Islet of Langerhans (tissue), 1 donor: Measurements from ENCODE around the gene SFT2D3.

Experiments used
- FAIRE-seq: peaks from one replicate; lab custom pipeline; 2011; peaks lifted over from hg19 to GRCh38; lab: Jason Lieb, UNC

Gene SFT2D3

DNA sequence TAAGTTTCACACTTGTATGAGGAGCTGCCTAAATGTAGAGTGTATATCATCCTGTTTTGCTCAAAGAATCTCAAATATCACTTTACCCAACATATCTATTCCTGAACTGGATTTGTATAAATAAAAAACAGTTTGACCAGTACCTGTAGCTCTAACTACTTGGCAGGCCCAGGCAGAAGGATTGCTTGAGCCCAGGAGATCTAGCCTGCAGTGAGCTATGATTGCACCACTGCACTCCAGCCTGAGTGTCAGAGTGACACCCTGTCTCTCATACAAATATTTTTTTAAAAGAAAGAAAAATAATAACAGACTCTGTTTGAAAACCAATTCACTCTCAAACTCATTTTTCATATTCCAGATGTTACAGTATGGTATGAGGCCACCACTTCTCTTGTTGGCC, 18.2 kb upstream of the SFT2D3 start:
- no peak for FAIRE-seq

DNA sequence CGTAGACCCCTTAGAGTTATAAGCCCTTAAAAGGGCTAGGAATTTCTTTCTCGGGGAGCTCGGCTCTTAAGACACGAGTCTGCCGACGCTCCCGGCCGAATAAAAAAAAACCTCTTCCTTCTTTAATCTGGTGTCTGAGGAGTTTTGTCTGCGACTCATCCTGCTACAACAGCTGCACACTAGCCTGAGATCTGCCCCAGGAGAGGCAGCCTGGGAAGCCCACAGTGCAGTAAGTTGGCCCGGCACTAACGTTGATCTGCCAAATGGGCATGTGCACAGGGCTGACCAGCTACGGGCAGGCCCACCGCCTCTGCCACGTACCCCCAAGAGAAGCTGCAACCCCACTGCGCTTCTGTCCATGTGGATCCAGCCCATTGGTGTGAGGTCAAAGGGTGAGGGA, 17.5 kb upstream of the SFT2D3 start:
- no peak for FAIRE-seq

DNA sequence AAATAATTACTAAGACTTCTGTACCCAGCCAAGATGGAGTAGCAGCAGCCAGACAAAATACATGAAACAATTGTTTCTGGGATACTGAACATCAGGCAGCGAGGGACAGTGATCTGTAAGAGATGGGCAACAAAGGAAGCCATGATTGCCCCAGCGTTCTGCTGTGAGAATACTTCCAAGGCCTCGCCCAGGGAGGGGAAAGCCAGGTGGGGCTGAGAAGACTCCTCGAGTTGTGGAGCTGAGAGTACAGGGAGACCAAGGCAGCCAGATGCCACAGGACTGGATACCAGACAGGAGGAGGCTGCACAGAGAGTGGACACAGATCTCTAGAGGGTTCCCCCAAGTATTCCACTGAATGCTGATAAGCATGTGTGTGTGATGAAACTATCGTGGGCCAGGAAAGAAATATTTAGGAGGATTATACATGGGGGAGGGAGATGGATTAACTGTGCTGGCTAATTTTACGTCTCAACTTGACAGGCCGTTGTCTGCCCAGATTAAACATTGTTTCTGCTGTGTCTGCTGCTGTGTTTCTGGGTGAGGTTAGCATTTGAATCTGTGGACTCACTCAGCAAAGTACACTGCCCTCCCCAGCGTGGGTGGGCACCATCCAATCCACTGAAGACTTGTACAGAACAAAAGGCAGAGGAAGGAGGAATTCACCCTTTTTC, 15.8 kb upstream of the SFT2D3 start:
- FAIRE-seq, result no peak

DNA sequence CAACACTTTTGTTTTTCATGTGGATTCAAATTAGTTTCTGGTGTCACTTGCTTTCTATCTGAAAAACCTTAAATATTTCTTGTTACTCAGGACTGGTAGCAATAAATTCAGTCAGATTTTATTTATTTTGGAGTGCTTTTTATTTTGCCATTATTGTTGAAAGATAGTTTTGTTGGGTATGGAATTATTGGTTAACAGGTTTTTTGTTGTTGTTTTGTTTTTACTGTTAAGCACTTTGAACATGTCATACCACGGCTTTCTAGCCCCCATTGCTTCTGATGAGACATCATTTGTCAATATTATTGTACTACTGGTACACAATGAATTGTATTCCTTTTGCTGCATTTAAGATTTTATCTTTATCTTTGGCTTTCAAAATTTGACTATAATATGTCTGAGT, 12.9 kb upstream of the SFT2D3 start:
- no peak for FAIRE-seq

DNA sequence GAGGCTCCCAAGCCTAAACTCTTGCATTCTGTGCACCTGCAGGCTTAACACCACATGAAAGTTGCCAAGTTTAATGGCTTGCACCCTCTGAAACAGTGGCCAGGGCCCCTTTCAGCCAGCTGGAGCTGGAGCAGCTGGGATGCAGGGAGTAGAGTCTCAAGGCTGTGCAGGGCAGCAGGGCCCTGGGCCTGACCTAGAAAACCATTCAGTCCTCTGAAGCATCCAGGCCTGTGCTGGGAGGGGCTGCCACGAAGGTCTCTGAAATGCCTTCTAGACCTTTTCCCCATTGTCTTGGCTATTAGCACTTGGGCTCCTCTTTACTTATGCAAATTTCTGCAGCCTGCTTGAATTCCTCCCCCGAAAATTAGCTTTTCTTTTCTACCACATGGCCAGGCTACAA, 10.6 kb upstream of the SFT2D3 start:
- FAIRE-seq, result no peak

DNA sequence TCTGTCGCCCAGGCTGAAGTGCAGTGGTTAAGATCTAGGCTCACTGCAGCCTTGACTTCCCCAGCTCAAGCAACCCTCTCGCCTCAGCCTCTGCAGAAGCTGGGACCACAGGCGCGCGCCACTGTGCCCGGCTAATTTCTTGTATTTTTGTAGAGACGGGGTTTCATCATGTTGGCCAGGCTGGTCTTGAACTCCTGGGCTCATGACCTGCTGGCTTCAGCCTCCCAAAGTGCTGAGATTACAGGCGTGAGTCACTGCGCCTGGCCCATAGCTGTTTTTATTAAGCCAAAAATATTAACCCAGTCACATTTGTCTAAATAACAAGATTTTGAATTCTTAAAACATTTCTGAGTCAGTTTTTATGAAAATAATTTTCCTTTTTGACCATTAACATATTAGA, 6.3 kb upstream of the SFT2D3 start:
- FAIRE-seq, result no peak

DNA sequence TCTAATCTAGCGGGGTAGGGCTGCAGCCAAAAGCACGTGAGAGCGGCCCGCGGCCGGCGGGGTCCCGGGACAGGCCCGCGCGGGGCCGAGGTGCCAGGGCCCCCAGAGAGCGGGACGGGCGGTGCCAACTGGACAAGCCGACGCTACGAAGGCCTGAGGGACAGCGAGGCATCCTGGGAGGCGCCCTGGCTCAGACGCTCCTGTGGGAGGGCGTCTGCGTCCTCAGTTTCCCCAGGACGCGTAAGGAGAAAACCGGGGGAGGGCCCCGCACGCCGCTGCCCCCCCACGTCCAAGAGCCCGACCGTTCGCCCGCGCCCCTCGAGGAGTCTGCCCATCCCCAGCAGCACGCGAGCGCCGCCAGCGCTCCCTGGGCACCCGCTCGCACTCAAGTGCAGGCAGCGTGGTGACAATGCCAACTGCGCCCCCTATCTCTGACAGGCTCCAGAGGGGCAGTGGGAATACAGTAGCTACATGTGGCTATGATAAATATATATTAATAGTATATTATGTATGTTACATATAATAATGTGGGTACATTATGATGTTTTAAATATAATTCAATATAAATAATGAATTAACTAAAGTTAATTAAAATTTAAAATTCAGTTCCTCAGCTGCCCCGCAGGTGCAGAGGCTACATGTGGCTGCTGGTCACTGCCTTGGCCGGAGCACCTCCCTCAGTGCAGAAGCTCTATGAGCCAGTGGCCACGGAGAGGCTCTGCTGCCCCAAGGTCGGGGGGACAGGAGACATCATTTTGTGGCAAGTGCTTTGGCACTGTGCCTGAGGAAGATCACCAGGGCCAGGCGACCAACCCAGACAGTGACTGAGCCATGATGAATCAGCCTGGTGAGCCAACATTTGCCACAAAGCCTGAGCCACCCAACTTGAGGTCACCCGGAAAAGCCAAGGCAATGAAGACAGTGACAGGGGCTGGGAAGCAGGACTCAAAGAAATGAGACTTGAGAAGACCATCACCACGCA, 5.5 kb upstream of the SFT2D3 start:
- no peak for FAIRE-seq

DNA sequence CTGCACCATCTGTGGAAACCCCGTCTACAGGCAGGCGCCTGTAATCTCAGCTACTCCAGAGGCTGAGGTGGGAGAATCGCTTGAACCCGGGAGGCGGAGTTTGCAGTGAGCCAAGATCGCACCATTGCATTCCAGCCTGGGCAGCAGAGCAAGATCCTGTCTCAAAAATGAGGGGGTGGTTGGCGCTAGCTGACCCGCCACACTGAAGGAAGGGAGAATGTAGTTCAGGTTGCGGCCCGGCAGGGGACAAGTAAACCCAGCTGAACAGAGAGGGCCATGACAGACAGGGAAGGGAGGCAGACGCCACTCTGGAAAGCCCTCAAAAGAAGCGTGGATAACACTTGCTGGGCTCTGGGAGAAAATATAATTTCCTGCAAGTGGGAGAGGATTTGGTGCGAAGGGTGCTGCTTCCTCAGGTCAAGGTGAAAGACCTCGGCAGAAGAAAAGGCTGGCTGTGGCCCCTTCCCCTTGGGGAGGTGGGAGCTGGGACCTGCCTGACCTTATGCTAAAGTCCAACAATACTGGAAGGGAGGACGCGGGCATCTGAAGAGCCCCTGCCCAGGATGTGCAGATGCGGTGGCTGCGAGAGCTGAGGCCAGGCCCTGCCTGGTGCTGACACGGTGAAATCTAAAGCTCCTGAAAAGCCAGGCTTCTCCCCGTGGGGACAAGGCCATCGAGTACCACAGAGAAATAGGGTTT, 3.7 kb upstream of the SFT2D3 start:
- FAIRE-seq, result no peak

DNA sequence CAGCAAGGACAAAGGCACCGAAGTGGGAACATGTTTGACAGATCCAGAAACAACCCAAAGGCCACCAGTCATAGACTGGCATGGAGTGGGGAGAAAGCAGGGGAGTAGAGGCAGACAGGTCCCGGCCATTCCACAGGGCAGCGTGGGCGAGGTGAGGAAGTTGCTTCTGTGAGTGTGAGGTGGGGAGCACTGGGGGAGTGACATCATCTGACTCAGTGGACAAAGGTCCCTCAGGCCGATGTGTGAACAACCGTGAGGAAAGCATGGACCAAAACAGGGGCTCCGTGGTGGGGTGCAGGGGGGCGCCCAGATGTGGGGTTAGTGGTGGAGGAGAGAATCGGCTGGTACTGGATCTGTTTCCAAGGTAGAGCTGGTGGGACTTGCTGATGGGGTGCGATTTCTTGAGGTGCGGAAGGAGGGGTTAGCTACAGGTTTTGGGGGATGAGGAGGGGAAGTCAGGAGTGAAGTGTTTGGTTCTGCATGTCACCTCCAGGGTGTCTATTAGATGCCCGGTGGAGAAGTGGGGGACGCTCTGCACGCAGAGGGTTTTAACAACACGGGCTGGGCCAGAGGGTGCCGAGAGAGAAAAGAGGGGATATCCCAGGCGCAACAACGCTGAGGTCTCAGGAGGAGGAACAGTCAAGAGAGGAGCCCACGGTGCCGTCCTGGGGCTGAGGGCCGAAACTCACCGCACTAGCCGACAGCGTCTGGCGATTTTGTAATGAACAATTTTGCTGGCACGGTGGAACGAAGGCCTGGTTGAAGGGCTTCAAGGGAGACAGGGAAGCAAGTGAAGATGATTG, 2.5 kb upstream of the SFT2D3 start:
- no peak for FAIRE-seq

DNA sequence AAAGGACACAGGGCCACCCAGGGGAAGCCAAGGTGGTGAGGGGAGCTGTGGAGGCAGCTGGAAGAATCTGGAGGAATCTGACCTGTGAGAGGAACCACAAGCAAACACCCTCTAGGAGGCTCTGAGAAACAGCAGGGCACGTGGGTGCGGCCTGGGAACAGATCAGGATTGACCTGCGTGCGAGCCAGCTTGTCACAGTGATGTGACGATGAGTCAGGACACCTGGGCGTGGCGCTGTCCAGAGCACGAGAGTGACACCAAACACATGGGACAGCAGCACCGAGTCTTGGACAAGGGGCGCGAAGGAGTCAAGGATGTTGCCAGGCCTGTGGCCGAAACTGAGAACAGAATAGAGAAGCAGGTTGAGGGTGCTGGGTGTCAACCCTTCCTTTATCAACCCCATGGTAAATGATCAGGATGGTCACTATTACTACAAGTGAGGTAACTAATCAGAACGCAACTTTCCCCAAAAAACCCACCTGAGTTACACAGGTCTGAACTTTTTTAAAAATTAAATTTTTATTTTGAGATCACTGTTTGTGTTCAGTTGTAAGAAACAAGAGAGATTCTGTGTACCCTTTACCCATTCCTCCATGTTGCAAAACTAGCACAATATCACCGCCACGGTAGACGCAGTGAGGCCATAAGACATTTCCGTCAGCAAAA, 637 bp upstream of the SFT2D3 start:
- no peak for FAIRE-seq

DNA sequence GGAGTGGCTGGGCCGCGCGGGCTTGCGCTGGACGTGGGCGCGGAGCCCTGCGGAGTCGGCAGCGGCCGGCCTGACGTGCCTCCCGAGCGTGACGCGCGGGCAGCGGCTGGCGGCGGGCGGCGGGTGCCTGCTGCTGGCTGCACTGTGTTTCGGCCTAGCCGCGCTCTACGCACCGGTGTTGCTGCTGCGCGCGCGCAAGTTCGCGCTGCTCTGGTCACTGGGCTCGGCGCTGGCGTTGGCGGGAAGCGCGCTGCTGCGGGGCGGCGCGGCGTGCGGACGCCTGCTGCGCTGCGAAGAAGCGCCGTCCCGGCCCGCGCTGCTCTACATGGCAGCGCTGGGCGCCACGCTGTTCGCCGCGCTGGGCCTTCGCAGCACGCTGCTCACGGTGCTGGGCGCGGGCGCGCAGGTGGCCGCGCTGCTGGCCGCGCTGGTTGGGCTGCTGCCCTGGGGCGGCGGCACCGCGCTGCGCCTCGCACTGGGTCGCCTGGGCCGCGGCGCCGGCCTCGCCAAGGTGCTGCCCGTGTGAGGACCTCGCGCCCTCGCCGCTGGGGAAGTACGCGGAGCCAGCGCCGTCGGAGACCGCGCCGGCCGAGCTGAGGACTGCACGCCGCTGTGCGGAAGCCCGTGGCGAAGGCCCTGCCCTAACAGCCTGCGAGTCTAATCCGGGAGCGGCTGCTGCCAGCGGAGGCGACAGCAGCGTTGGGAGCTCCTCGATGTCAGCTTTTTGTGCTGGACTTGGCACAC, 526 bp downstream of the SFT2D3 start:
- no peak for FAIRE-seq

DNA sequence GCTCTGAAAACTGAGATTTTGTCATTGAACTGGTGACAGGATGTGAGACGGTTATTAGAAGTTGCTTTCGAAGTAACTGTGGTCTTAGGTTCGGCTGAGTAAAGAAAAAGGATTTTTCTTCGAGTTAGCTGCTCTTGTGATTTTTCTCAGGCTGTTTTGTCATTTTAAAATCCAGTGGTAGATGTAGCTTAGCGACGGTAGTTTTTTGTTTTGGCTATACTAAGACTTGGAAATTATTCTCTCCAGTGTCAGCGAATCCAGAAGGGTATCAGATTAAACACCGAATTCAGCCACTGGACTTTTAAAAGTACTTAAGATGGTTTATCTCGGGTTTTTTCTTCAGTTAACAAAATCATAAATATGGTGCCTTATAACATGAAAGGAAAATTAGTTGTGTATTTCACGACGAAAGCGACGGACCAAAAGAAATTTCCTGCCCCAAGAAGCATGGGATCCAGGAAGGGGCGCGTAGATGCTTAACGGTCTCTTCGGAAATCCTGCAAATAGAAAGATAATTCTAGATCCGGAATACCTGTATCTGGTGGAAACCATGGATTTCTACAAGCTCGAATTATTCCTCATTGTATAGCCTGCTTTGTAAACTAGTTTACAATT, 1.2 kb downstream of the SFT2D3 start:
- no peak for FAIRE-seq

DNA sequence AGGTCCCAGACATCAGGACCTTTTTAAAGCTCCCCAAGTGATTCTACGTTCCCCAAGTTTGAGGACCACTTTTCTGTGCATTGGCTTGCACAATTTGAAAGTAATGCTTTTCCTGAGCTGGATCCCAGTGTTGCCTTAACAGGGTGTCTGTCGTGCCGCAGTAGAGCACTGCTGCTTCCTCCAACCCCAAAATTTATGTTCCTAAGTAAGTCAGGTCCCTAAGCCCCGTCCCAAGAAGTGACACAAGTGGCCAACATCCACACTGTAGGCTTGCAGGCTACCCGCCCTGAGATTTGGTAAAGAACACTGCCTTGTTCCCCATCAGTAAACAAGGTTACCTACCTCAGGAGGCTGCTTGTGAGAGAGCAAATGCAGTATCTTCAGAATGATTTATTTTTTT, 2.0 kb downstream of the SFT2D3 start:
- FAIRE-seq, result no peak

DNA sequence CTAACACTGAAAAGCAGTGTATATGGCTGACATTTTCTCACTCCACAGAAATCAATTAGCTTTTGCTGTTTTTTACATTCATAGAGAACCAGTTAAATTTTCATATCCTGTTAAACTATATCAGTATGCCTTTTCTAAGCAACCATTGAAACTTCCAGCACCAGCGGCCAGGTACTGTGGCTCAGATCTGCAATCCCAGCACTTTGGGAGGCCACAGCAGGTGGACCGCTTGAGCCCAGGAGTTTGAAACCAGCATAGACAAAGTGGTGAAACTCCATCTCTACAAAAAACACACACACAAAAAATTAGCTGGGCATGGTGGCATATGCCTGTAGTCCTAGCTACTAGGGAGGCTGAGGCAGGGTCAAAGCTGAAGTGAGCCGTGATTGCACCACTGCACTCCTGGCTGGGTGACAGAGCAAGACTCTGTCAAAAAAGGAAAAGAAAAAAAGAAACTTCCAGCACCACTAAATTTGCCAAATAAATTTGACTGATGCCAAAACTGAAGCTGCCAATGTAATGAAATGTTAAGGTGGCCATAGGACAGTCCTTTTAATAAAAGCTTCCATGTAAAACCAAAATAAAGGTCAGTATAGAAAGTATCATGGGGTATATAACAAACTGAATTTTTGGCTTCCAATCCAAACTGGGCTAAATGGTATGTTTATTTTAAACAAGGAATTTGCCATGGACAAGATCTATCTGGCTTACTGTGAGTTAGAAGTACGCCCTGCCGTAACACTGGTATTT, 3.5 kb downstream of the SFT2D3 start:
- no peak for FAIRE-seq

DNA sequence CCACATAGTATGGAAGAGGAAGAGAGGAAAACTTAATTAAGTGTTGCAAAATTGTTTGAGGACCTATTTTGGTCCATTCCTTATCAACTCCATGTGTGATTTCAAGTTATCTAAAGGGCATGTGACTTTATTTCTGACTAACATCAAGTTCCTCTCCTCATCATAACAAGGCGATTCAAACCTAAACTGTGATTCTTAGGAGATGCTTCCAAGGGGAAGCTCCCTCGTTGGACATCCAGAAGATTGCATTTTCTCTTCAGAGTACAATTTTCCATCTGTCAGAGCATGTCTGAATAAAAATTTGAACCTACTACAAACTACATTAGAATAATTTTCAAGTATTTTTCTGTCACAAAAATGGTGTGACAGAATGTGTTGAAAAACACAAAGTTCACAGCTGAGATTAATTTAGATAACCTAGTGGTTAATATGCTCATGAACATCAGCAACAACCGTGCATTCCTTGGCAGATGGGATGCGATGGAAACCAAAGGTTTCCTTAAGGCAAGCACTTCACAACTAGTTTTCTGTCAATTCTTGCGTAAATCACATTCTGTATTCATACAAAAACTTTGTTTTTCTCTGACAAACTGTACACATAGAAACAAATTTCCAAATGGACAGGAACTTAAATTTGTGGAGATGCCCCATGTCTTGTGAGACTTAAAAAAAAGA, 4.2 kb downstream of the SFT2D3 start:
- FAIRE-seq, result no peak

DNA sequence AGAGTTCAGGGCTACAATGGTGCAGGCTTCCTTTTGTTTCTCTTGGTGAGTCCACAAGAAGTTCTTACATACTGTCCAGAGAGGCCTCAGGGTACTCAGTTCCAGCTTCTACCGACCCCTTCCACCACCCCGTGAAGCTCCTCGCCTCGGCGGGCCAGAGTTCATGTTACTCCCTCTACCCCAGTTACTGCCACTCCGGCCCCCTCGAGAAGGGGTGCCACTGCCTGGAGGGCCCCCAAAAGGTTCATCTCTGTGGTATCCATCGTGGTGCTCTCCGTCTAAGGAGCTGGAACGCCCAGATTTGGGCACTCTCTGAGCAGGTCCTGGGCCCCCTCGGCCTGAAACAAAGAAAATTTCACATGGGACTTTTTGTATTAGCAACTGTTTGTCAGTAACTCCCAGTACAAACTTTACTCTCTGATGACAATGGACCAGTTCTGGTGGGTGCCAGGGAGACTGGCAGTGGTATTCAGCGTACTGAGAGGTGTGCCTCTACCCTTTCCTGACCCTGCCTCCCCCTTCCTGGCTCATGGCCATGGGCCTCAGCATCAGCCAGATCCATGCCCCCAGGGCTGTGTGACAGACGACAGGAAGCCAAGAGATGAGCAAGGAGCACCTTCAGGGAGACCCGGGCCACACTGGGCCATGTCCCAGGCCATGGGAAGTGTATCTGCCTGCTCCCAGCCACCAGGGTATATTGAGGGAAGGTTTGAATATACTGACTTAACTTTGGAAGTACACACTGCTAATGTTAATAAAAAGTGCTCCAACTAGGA, 5.1 kb downstream of the SFT2D3 start:
- no peak for FAIRE-seq

DNA sequence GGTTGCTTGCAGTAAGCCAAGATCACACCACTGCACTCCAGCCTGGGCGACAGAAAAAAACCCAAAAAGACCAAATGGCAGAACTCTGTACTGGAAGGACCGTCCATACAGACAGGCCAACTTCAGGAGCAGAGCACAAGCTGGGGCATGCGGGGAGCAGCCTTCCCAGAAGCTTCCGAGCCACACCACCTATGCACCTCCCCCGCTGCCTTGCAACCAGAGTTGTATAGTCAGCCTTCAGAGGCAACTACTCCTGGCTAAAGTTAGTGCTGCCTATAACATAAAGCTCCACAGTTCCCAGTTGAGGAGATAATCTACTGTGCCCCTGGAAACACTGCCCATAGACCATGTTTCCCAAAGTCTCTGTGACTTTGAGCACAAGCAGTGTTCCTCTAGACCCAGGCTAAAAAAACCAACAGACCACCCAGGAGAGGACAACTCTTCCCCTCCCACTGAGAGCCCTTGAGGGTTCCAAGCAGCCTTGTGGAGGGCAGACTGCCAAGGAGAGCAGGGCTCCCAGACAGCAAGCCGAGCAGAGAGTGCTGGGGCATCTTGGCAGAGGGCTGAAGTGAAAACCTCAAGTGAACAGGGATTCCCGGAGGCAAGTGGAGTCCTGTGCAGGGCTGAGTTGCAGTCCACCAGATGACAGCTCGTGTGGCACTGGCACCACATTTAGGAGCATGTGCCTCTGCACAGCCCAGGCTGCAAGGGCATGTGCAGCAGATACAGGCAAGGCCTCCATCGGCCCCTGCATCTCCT, 6.8 kb downstream of the SFT2D3 start:
- FAIRE-seq, result no peak

DNA sequence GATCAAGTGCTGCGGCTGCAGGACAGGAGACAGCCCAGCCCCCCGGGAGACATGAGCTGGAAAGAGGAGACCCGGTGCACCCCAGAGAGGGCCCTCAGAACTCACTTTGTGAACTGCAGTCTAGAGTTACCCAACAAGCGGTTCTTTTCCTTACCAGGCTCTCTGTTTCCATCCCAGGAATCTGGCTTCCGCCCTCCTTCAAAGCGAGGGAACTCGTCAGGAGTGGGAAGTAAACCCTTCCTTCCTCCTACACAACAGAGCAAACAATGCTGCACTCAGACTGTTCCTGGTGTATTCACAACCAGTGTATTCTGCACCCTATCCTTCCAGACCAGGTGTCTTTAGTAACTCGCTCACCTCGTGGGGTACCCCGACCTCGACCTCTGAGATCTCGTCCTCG, 8.0 kb downstream of the SFT2D3 start:
- no peak for FAIRE-seq
